LoVo (cell line): ENCODE measurements around the gene SPOPL.
"Not testable (repeated sequence)": the region's sequence is repeated elsewhere in the genome, so short reads cannot be mapped to it uniquely, and the experiment has no call there.

ENCODE experiments used
- DNase-seq: peaks from one replicate; pipeline ENCODE4 v3.0.0-alpha.2; 2016; ENCODE audit warnings: low spot score

The SPOPL gene

GRCh38 chr2:138494265-138494966, 7.2 kb upstream of the SPOPL start:
- no peak for DNase-seq

- DNase-seq: no peak
These were observed 6.2 kb upstream of the SPOPL start for GRCh38 chr2:138495384-138495783.

- DNase-seq: no peak
These were observed 5.4 kb upstream of the SPOPL start for GRCh38 chr2:138496096-138496651.

- DNase-seq: no peak
These were observed 4.3 kb upstream of the SPOPL start for GRCh38 chr2:138497294-138497693.

- no peak for DNase-seq
These were observed 1.9 kb upstream of the SPOPL start for GRCh38 chr2:138499684-138500083.

- no peak for DNase-seq
These were observed 762 bp upstream of the SPOPL start for GRCh38 chr2:138500592-138501424.

GRCh38 chr2:138502255-138503086, 901 bp downstream of the SPOPL start:
- no peak for DNase-seq

GRCh38 chr2:138503087-138503442, 1.5 kb downstream of the SPOPL start:
- no peak for DNase-seq

- DNase-seq: no peak
These were observed 2.1 kb downstream of the SPOPL start for GRCh38 chr2:138503652-138504051.

GRCh38 chr2:138504092-138504491, 2.5 kb downstream of the SPOPL start:
- DNase-seq: no peak

GRCh38 chr2:138504546-138505235, 3.1 kb downstream of the SPOPL start:
- DNase-seq: no peak

- no peak for DNase-seq
These were observed 5.7 kb downstream of the SPOPL start for GRCh38 chr2:138507267-138507666.

- DNase-seq: no peak
These were observed 8.7 kb downstream of the SPOPL start for GRCh38 chr2:138510319-138510718.

- no peak for DNase-seq
These were observed 11.1 kb downstream of the SPOPL start for GRCh38 chr2:138512672-138513071.

GRCh38 chr2:138514173-138514572, 12.6 kb downstream of the SPOPL start:
- DNase-seq: no peak

GRCh38 chr2:138515092-138515491, 13.5 kb downstream of the SPOPL start:
- DNase-seq: no peak

- no peak for DNase-seq
These were observed 14.6 kb downstream of the SPOPL start for GRCh38 chr2:138516030-138516704.

GRCh38 chr2:138518860-138519259, 17.3 kb downstream of the SPOPL start:
- no peak for DNase-seq

- DNase-seq: no peak
These were observed 20.3 kb downstream of the SPOPL start for GRCh38 chr2:138521821-138522220.

GRCh38 chr2:138522556-138522955, 21.0 kb downstream of the SPOPL start:
- DNase-seq: no peak

- DNase-seq: not testable (repeated sequence)
These were observed 21.6 kb downstream of the SPOPL start for GRCh38 chr2:138523018-138523672.
